Sigmoid colon (tissue), 7 donors: ENCODE measurements around the gene IL20RB. TPM values are rescaled to one million over a fixed set of nuclear protein-coding genes. Genes with fewer than 3 reads are reported as not detected.

Experiments
- DNase-seq: peaks from one replicate; pipeline ENCODE4 v3.0.0-alpha.2; 2019
- H3K27ac ChIP-seq, 4 donors: fragments of 200-600 bp; sonication (generic); one replicate each; pipeline ENCODE4 v1.5.1; 2016 to 2019; ENCODE audit warnings: mild to moderate bottlenecking in 1 of 4
- H3K27me3 ChIP-seq, 3 donors: fragments of 200-600 bp; sonication (generic); one replicate each; pipeline ENCODE4 v1.5.1; 2019; ENCODE audit warnings: mild to moderate bottlenecking in 1 of 3
- H3K36me3 ChIP-seq, 4 donors: fragments of 200-600 bp; sonication (generic); one replicate each; pipeline ENCODE4 v1.5.1; 2016 to 2019
- H3K4me1 ChIP-seq, 4 donors: fragments of 200-600 bp; sonication (generic); one replicate each; pipeline ENCODE4 v1.5.1; 2017 to 2019
- H3K4me3 ChIP-seq, 4 donors: fragments of 200-600 bp; sonication (generic); one replicate each; pipeline ENCODE4 v1.5.1; 2017 to 2019; ENCODE audit warnings: mild to moderate bottlenecking in 2 of 4, moderate library complexity in 1 of 4
- H3K9me3 ChIP-seq, 4 donors: fragments of 200-600 bp in 3 of 4; sonication (generic) in 3 of 4; one replicate each; pipeline versions ENCODE4 v1.5.1 to v1.6.1; 2013 to 2019
- CTCF ChIP-seq, 4 experiments: fragments of 450-650 bp in 3 of 4; fragments of 200-600 bp in 1 of 4; IDR thresholded peaks; one replicate each; pipeline ENCODE4 v1.5.1; 2016 to 2019; ENCODE audit warnings: antibody characterized with exemption in 4 of 4, mild to moderate bottlenecking in 3 of 4, moderate library complexity in 2 of 4
- EP300 ChIP-seq, 4 donors: sonication (generic); formaldehyde crosslinking; IDR thresholded peaks; one replicate each; pipeline ENCODE4 v1.6.1; 2017; ENCODE audit warnings: antibody characterized with exemption in 4 of 4
- POLR2A ChIP-seq, 2 donors: fragments of 450-650 bp; IDR thresholded peaks; one replicate each; pipeline ENCODE4 v1.6.1; 2016; ENCODE audit warnings: antibody characterized with exemption in 2 of 2, mild to moderate bottlenecking in 2 of 2, moderate library complexity in 2 of 2
- POLR2AphosphoS5 ChIP-seq, 4 donors: sonication (generic); formaldehyde crosslinking; IDR thresholded peaks; one replicate each; pipeline ENCODE4 v1.6.1; 2017; ENCODE audit warnings: antibody characterized with exemption in 4 of 4
- WGBS, 2 donors: extraction: QIAGEN DNeasy Blood & Tissue Kit; methylation state at CpG; one replicate each; pipeline ENCODE4 v1.1.7; 2013; 5-methylcytosine and 5-hydroxymethylcytosine counted together
- intact Hi-C: fragments of 100-400 bp; cut with DNase I; formaldehyde crosslinking; loops from one replicate; pipeline ENCODE4 v1.15.1; 2023
- polyA plus RNA-seq, 3 donors: library from polyadenylated mRNA; stranded (reverse); fragments of 200-250 nt; gene quantifications; one replicate each; pipeline ENCODE4 v1.2.3, GENCODE V29; 2013
- total RNA-seq, 4 donors: library from RNA; depleted of rRNA; stranded (reverse); fragments of >200 nt; gene quantifications; one replicate each; pipeline ENCODE4 v1.1.0, GENCODE V29; 2016
- donor health status: healthy with polysubstance abuse.
- donor health status: Bipolar disorder and iron deficiency.
- donor health status: healthy.

IL20RB gene
- total and polyA plus RNA-seq, 7 donors, result 0.28 to 1.8 (median 1.2) TPM; not detected in 2

- Histone ChIP-seq H3K4me1 (no peaks in the 10 kb centered on the region), H3K27me3 (no peaks in the 10 kb centered on the region), H3K36me3 (no peaks in the 10 kb centered on the region), H3K27ac (no peak overlapping the region), H3K9me3 (no peaks in the 10 kb centered on the region), H3K4me3 (no peak overlapping the region)
- 66 to 93% methylated on average over 4 of the region's 4 CpGs for WGBS, 2 donors
- intact Hi-C loops, result no loop called here
- no peak for TF ChIP-seq POLR2AphosphoS5 (IDR thresholded peaks at IDR 0.05)
- TF ChIP-seq EP300 (IDR thresholded peaks at IDR 0.05), result no peak
- no peak for TF ChIP-seq POLR2A (IDR thresholded peaks at IDR 0.05)
- TF ChIP-seq CTCF (IDR thresholded peaks at IDR 0.05), result no peak
- DNase-seq, result no peak
Observed at GRCh38 chr3:137041686-137042085, 83.9 kb downstream of the IL20RB start.

- 81 to 90% methylated on average over 4 of the region's 4 CpGs for WGBS, 2 donors
- Histone ChIP-seq H3K4me1 (no peaks in the 10 kb centered on the region), H3K4me3 (no peak overlapping the region), H3K36me3 (no peaks in the 10 kb centered on the region), H3K9me3 (no peaks in the 10 kb centered on the region), H3K27me3 (no peaks in the 10 kb centered on the region), H3K27ac (no peak overlapping the region)
- TF ChIP-seq POLR2A (IDR thresholded peaks at IDR 0.05) (no peak), CTCF (IDR thresholded peaks at IDR 0.05) (no peak), EP300 (IDR thresholded peaks at IDR 0.05) (no peak), POLR2AphosphoS5 (IDR thresholded peaks at IDR 0.05) (no peak)
- intact Hi-C loops, result no loop called here
- no peak for DNase-seq
Observed at GRCh38 chr3:137046747-137047146, 89.0 kb downstream of the IL20RB start.

GRCh38 chr3:137047240-137047639 lies 89.5 kb downstream of the IL20RB start:
- no peak for TF ChIP-seq EP300 (IDR thresholded peaks at IDR 0.05)
- no peak for TF ChIP-seq CTCF (IDR thresholded peaks at IDR 0.05)
- TF ChIP-seq POLR2A (IDR thresholded peaks at IDR 0.05), result no peak
- no peak for TF ChIP-seq POLR2AphosphoS5 (IDR thresholded peaks at IDR 0.05)
- DNase-seq, result no peak
- H3K4me1 ChIP-seq, result no peaks in the 10 kb centered on the region
- H3K36me3 ChIP-seq, result no peaks in the 10 kb centered on the region
- H3K27me3 ChIP-seq, result no peaks in the 10 kb centered on the region
- H3K9me3 ChIP-seq, result no peaks in the 10 kb centered on the region
- 81 to 93% methylated on average over 4 of the region's 4 CpGs for WGBS, 2 donors
- no peak overlapping the region for H3K27ac ChIP-seq
- intact Hi-C loops, result no loop called here
- no peak overlapping the region for H3K4me3 ChIP-seq

- no peaks in the 10 kb centered on the region for H3K4me1 ChIP-seq
- TF ChIP-seq CTCF (IDR thresholded peaks at IDR 0.05), result no peak
- TF ChIP-seq EP300 (IDR thresholded peaks at IDR 0.05), result no peak
- no peak for TF ChIP-seq POLR2A (IDR thresholded peaks at IDR 0.05)
- no peak for TF ChIP-seq POLR2AphosphoS5 (IDR thresholded peaks at IDR 0.05)
- H3K9me3 ChIP-seq, result no peaks in the 10 kb centered on the region
- no peak overlapping the region for H3K4me3 ChIP-seq
- 19 to 63% methylated on average over 3 of the region's 3 CpGs for WGBS, 2 donors
- H3K36me3 ChIP-seq, result no peaks in the 10 kb centered on the region
- intact Hi-C loops, result no loop called here
- H3K27ac ChIP-seq, result no peak overlapping the region
- no peak for DNase-seq
- H3K27me3 ChIP-seq, result no peaks in the 10 kb centered on the region
Observed at GRCh38 chr3:137050281-137050680, 92.5 kb downstream of the IL20RB start.

- Histone ChIP-seq H3K27ac (no peak overlapping the region), H3K4me1 (no peaks in the 10 kb centered on the region), H3K36me3 (no peaks in the 10 kb centered on the region), H3K9me3 (no peaks in the 10 kb centered on the region), H3K4me3 (no peak overlapping the region), H3K27me3 (no peaks in the 10 kb centered on the region)
- no peak for DNase-seq
- TF ChIP-seq EP300 (IDR thresholded peaks at IDR 0.05), result no peak
- TF ChIP-seq POLR2A (IDR thresholded peaks at IDR 0.05), result no peak
- no peak for TF ChIP-seq CTCF (IDR thresholded peaks at IDR 0.05)
- no peak for TF ChIP-seq POLR2AphosphoS5 (IDR thresholded peaks at IDR 0.05)
- intact Hi-C loops, result no loop called here
- WGBS, 2 donors, result 9 to 71% methylated on average over 1 of the region's 1 CpG
Observed at GRCh38 chr3:137052298-137052697, 94.5 kb downstream of the IL20RB start.
